ENCODE data around the gene MMP25.

Gene MMP25

GRCh38 chr16:3022208-3022683, 24.1 kb upstream of the MMP25 start:
- TF ChIP-seq CTCF (IDR thresholded peaks at IDR 0.05; ENCODE audit: insufficient read depth, low read depth, low read length, missing control alignments), result no peak
- DNase-seq (ENCODE audit: low read depth), result no peak
- H3K4me3 ChIP-seq (ENCODE audit: low read depth, low read length), result no peak overlapping the region

- DNase-seq (ENCODE audit: low read depth), result peak; percentile 52
- no peak for TF ChIP-seq CTCF (IDR thresholded peaks at IDR 0.05; ENCODE audit: insufficient read depth, low read depth, low read length, missing control alignments)
- H3K4me3 ChIP-seq (ENCODE audit: low read depth, low read length), result peak overlapping the region; percentile 82
Measured at GRCh38 chr16:3022684-3023414, 23.5 kb upstream of the MMP25 start.

GRCh38 chr16:3023415-3023668, 23.0 kb upstream of the MMP25 start:
- DNase-seq (ENCODE audit: low read depth), result no peak
- H3K4me3 ChIP-seq (ENCODE audit: low read depth, low read length), result peak overlapping the region; percentile 82
- no peak for TF ChIP-seq CTCF (IDR thresholded peaks at IDR 0.05; ENCODE audit: insufficient read depth, low read depth, low read length, missing control alignments)

GRCh38 chr16:3023669-3024478, 22.5 kb upstream of the MMP25 start, which contains the start of the genes HCFC1R1 and THOC6:
Gene HCFC1R1, minus strand, starts transcription at chr16:3023942. Its CDS starts 1 bp downstream, at chr16:3023941.
Gene THOC6, plus strand, starts transcription at chr16:3024035. Its CDS starts 292 bp downstream, at chr16:3024327.
- DNase-seq (ENCODE audit: low read depth), result peak; percentile 99
- H3K4me3 ChIP-seq (ENCODE audit: low read depth, low read length), result peak within 1 kb of the TSS; percentile 82
- no peak for TF ChIP-seq CTCF (IDR thresholded peaks at IDR 0.05; ENCODE audit: insufficient read depth, low read depth, low read length, missing control alignments)

GRCh38 chr16:3025032-3026002, 21.0 kb upstream of the MMP25 start:
- no peak for DNase-seq (ENCODE audit: low read depth)
- no peak for TF ChIP-seq CTCF (IDR thresholded peaks at IDR 0.05; ENCODE audit: insufficient read depth, low read depth, low read length, missing control alignments)
- H3K4me3 ChIP-seq (ENCODE audit: low read depth, low read length), result no peak overlapping the region

- no peak for DNase-seq (ENCODE audit: low read depth)
- H3K4me3 ChIP-seq (ENCODE audit: low read depth, low read length), result no peak overlapping the region
- no peak for TF ChIP-seq CTCF (IDR thresholded peaks at IDR 0.05; ENCODE audit: insufficient read depth, low read depth, low read length, missing control alignments)
Measured at GRCh38 chr16:3026003-3026378, 20.4 kb upstream of the MMP25 start.

All from GM12865 (cell line).